ENCODE measurements around the gene ADGRG3. TPM values are rescaled to one million over a fixed set of nuclear protein-coding genes. Genes with fewer than 3 reads are reported as not detected.

The ADGRG3 gene
- total and polyA plus RNA-seq, 2 of the 8 experiments (the other 6 are each of a cell fraction or from before 2014, with no cell fraction given) = 0.28 to 0.98 TPM

- no peak for TF ChIP-seq CHD7 (IDR thresholded peaks at IDR 0.05; ENCODE audit: insufficient replicate concordance, low read length)
These were observed 43.9 kb downstream of the ADGRG3 start (continued) for GRCh38 chr16:57711993-57712392.
